HCT116 (cell line): ENCODE results near the gene PEAK1. TPM values are rescaled to one million over a fixed set of nuclear protein-coding genes. Genes with fewer than 3 reads are reported as not detected.

ENCODE experiments used
- ATAC-seq: fragments of 200-7000 bp; cut with Tn5 transposase; 2 replicates; pipeline ENCODE4 v1.9.1; 2020; ENCODE audit warnings: mild to moderate bottlenecking, moderate library complexity
- BruUV-seq: library from RNA; stranded (reverse); fragments of 400-500 nt; replicated peaks from 2 replicates; lab custom pipeline; 2021; lab: Mats Ljungman, UMichigan
- CTCF ChIA-PET: fragments of 300-600 bp; sonication (Branson Sonifier 250); formaldehyde crosslinking; loops from one replicate; lab custom pipeline; 2021; ENCODE audit warnings: antibody characterized with exemption; lab: Charles Lee
- POLR2A ChIA-PET: fragments of 300-600, 350-600 bp; sonication (Branson Sonifier 250); formaldehyde crosslinking; loops from one replicate; lab custom pipeline; 2021; ENCODE audit warnings: antibody characterized with exemption; lab: Charles Lee
- RAD21 ChIA-PET, 2 experiments: fragments of 300-600 bp; sonication (Branson Sonifier 250); formaldehyde crosslinking; loops; one replicate each; lab custom pipeline; 2023; ENCODE audit warnings: low total read pairs in 2 of 2; ENCODE audit not compliant: uncharacterized antibody in 2 of 2, unreplicated experiment in 2 of 2, low non-redundant PET in 1 of 2; lab: Charles Lee
- DNase-seq: peaks from one replicate; pipeline ENCODE4 v3.0.0-alpha.2; 2010; ENCODE audit warnings: low read depth, low spot score
- H2AFZ ChIP-seq: fragments of 200-600 bp; shearing (Covaris generic), sonication (generic); 2 replicates; pipeline ENCODE4 v1.6.1; 2017; ENCODE audit warnings: low read depth, mixed run types, mixed read lengths, antibody characterized with exemption, low read length; ENCODE audit not compliant: poor library complexity, severe bottlenecking
- H3K27ac ChIP-seq: 2 replicates; pipeline ENCODE4 v1.5.1; 2012; ENCODE audit warnings: low read depth, low read length
- H3K27me3 ChIP-seq: fragments of 200-600 bp; sonication (generic); 2 replicates; pipeline ENCODE4 v1.6.1; 2016; ENCODE audit warnings: mixed run types, low read length, mixed read lengths; ENCODE audit not compliant: insufficient read depth
- H3K36me3 ChIP-seq, 2 experiments: fragments of 200-500 bp in 1 of 2; fragments of 200-600 bp in 1 of 2; sonication (Bioruptor generic) in 1 of 2; sonication (generic) in 1 of 2; 2 replicates each; pipeline versions ENCODE4 v1.5.1 to v1.6.1; 2014 to 2016; ENCODE audit warnings: low read length in 2 of 2, inconsistent platforms in 1 of 2, mixed read lengths in 1 of 2, mixed run types in 1 of 2; ENCODE audit not compliant: insufficient read depth in 2 of 2, control insufficient read depth in 1 of 2
- H3K4me1 ChIP-seq, 2 experiments: fragments of 200-600 bp in 1 of 2; sonication (generic) in 1 of 2; 2 replicates each; pipeline versions ENCODE4 v1.5.1 to v1.6.1; 2012 to 2017; ENCODE audit warnings: low read length in 2 of 2, inconsistent platforms in 1 of 2, mild to moderate bottlenecking in 1 of 2, mixed read lengths in 1 of 2, mixed run types in 1 of 2, moderate library complexity in 1 of 2; ENCODE audit not compliant: insufficient read depth in 2 of 2, control insufficient read depth in 1 of 2
- H3K4me2 ChIP-seq: fragments of 200-600 bp; sonication (generic); 2 replicates; pipeline ENCODE4 v1.6.1; 2017; ENCODE audit warnings: mixed run types, low read length, mixed read lengths
- H3K4me3 ChIP-seq, 2 experiments: fragments of 200-600 bp in 1 of 2; sonication (generic) in 1 of 2; replicated peaks in 1 of 2; 2 replicates each; pipeline ENCODE4 v1.5.1; 2011 to 2016; ENCODE audit warnings: low read length in 2 of 2, control low read depth in 1 of 2, low read depth in 1 of 2, mild to moderate bottlenecking in 1 of 2, mixed read lengths in 1 of 2, mixed run types in 1 of 2
- H3K79me2 ChIP-seq: fragments of 200-600 bp; sonication (generic); 2 replicates; pipeline ENCODE4 v1.6.1; 2017; ENCODE audit warnings: mild to moderate bottlenecking, mixed run types, low read length, moderate library complexity, mixed read lengths; ENCODE audit not compliant: insufficient read depth
- H3K9ac ChIP-seq: fragments of 200-600 bp; sonication (generic); 2 replicates; pipeline ENCODE4 v1.6.1; 2016; ENCODE audit warnings: low read length, mixed read lengths
- H3K9me2 ChIP-seq: fragments of 200-600 bp; sonication (generic), shearing (Covaris generic); 2 replicates; pipeline ENCODE4 v1.6.1; 2017; ENCODE audit warnings: mixed run types, mild to moderate bottlenecking, moderate library complexity; ENCODE audit not compliant: insufficient read depth
- H3K9me3 ChIP-seq, 2 experiments: fragments of 200-500 bp in 1 of 2; fragments of 200-600 bp in 1 of 2; sonication (Bioruptor generic) in 1 of 2; sonication (generic) in 1 of 2; 2 replicates each; pipeline ENCODE4 v1.6.1; 2014 to 2017; ENCODE audit warnings: low read length in 2 of 2, mixed read lengths in 2 of 2, inconsistent platforms in 1 of 2, low read depth in 1 of 2, mild to moderate bottlenecking in 1 of 2, mixed run types in 1 of 2, moderate library complexity in 1 of 2; ENCODE audit not compliant: control insufficient read depth in 1 of 2, insufficient read depth in 1 of 2
- H4K20me1 ChIP-seq: fragments of 200-600 bp; sonication (generic), shearing (Covaris generic); 2 replicates; pipeline ENCODE4 v1.6.1; 2017; ENCODE audit warnings: mixed run types, mild to moderate bottlenecking, moderate library complexity; ENCODE audit not compliant: insufficient read depth
- CTCF ChIP-seq, 3 experiments: fragments of 200-600 bp in 1 of 3; sonication (generic) in 1 of 3; IDR thresholded peaks in 2 of 3; conservative IDR thresholded peaks in 1 of 3; 2 replicates each; pipeline ENCODE4 v1.5.1; 2012 to 2017; ENCODE audit warnings: low read depth in 2 of 3, low read length in 2 of 3, antibody characterized with exemption in 1 of 3, borderline replicate concordance in 1 of 3, control low read depth in 1 of 3, mild to moderate bottlenecking in 1 of 3, mixed read lengths in 1 of 3, mixed run types in 1 of 3, moderate library complexity in 1 of 3; ENCODE audit not compliant: insufficient read depth in 1 of 3
- ELF1 ChIP-seq: IDR thresholded peaks from 2 replicates; pipeline ENCODE4 v1.6.1; 2012; ENCODE audit warnings: low read depth, borderline replicate concordance
- EZH2phosphoT487 ChIP-seq: fragments of 200-600 bp; IDR thresholded peaks from 2 replicates; pipeline ENCODE4 v1.6.1; 2018; ENCODE audit warnings: antibody characterized with exemption, borderline replicate concordance
- FOSL1 ChIP-seq: IDR thresholded peaks from 2 replicates; pipeline ENCODE4 v1.6.1; 2012; ENCODE audit warnings: low read depth
- POLR2A ChIP-seq: IDR thresholded peaks from 2 replicates; pipeline ENCODE4 v1.7.0; 2011; ENCODE audit warnings: borderline replicate concordance; ENCODE audit not compliant: insufficient read depth, insufficient read length; ENCODE audit errors: extremely low read depth
- RAD21 ChIP-seq: IDR thresholded peaks from 2 replicates; pipeline ENCODE4 v1.6.1; 2012; ENCODE audit warnings: low read depth, mild to moderate bottlenecking
- REST ChIP-seq: IDR thresholded peaks from 2 replicates; pipeline ENCODE4 v1.6.1; 2012; ENCODE audit warnings: low read depth
- SRF ChIP-seq: IDR thresholded peaks from 2 replicates; pipeline ENCODE4 v1.6.1; 2012; ENCODE audit warnings: low read depth
- YY1 ChIP-seq: IDR thresholded peaks from 2 replicates; pipeline ENCODE4 v1.6.1; 2011; ENCODE audit warnings: low read length, low read depth, moderate library complexity, mild to moderate bottlenecking; ENCODE audit not compliant: insufficient replicate concordance; ENCODE audit errors: extremely low read depth
- ZFX ChIP-seq: fragments of 450-650 bp; IDR thresholded peaks from 2 replicates; pipeline ENCODE4 v1.6.1; 2017
- ZNF274 ChIP-seq: fragments of 200-500 bp; sonication (Bioruptor generic); IDR thresholded peaks from 2 replicates; pipeline ENCODE4 v1.6.1; 2014; ENCODE audit warnings: mild to moderate bottlenecking, low read depth, low read length, inconsistent platforms
- intact Hi-C: fragments of 100-400 bp; cut with micrococcal nuclease; formaldehyde crosslinking; loops from 2 replicates; pipeline ENCODE4 v1.10.0; 2022
- total RNA-seq: library from RNA; stranded (reverse); gene quantifications from one replicate; pipeline ENCODE4 v1.2.1, GENCODE V29; 2021; ENCODE audit not compliant: unreplicated experiment

The PEAK1 gene
- total RNA-seq, 1 experiment from 2014 or later: 23.4 TPM

DNA sequence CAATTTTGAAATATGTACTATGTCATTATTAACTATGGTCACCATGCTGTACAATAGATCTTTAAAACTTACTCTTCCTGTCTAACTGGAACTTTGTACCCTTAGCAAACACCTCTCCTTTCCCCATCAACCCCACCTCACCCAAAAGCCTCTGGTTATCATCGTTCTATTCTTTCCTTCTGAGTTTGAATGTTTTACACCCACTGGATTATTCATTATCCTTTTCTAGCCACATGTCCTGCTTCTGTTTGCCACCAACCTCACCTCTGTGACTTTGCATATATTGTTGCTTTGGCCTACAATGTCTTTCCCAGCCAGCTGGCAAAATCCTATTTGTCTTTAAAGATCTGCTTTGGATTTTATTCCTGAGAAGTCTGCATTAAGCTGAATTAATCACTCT lies 246.4 kb downstream of the PEAK1 start:
- H3K27ac ChIP-seq: no peak overlapping the region
- TF ChIP-seq ZNF274: no peak
- TF ChIP-seq CTCF (IDR thresholded peaks at IDR 0.05 in 2 of 3, conservative IDR thresholded peaks at IDR 0.05 in 1 of 3; ENCODE audit: borderline replicate concordance in 1 of 3, insufficient read depth in 1 of 3, low read depth in 2 of 3, low read length in 2 of 3): no peak
- TF ChIP-seq SRF: no peak
- TF ChIP-seq, all 23 proteins: peak for 0
- Histone ChIP-seq H3K27me3 (no peaks in the 10 kb centered on the region), H3K4me2 (no peak overlapping the region), H3K9ac (no peak overlapping the region), H3K4me3 (no peak overlapping the region), H4K20me1 (no peaks in the 10 kb centered on the region), H3K4me1 (no peaks in the 10 kb centered on the region), H3K9me2 (no peaks in the 10 kb centered on the region), H3K9me3 (no peaks in the 10 kb centered on the region), H2AFZ (no peak overlapping the region), H3K36me3 (no peaks in the 10 kb centered on the region), H3K79me2 (no peaks in the 10 kb centered on the region)
- ChIA-PET RAD21 (no interaction called here), CTCF (no interaction called here), POLR2A (no interaction called here)
- intact Hi-C loops: no loop called here
- BruUV-seq: no TSS peak
- ATAC-seq (no peak), DNase-seq (no peak)

DNA sequence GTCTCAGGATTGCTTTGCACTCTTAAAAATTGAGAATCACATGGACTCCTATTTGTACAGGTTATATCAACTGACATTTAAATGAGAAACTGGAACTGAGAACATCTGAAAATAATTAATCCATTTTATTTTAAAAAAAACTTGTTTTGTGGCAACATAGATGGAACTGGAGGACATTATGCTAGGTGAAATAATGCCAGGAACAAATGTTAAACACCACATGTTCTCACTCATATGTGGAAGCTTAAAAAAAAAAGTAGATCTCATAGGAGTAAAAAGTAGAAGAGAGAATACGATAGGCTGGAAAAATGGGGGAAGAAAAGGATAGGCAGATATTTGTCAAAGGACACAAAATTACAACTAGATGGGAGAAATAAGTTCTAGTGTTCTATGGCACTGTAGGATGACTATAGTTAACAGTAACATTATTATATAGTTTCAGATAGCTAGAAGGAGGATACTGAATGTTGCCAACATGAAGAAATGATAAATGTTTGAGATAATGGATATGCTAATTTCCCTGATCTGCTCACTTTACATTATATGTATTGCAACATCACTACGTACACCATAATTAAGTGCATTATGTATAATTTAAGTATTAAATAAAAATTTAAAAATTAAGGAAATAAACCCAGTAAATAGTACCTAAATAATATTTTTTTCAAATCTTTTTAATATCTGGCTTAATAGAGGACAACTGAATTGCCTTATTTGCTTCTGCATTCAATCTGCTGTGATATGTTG lies 248.5 kb downstream of the PEAK1 start:
- POLR2A ChIA-PET: no interaction called here
- RAD21 ChIA-PET: no interaction called here
- TF ChIP-seq SRF (no peak), ELF1 (no peak), FOSL1 (no peak), POLR2A (no peak), RAD21 (no peak), YY1 (no peak), REST (no peak), CTCF (IDR thresholded peaks at IDR 0.05 in 2 of 3, conservative IDR thresholded peaks at IDR 0.05 in 1 of 3; ENCODE audit: borderline replicate concordance in 1 of 3, insufficient read depth in 1 of 3, low read depth in 2 of 3, low read length in 2 of 3) (no peak), ZFX (no peak), EZH2phosphoT487 (no peak)

More for the DNA sequence above, 248.5 kb downstream of the PEAK1 start:
- Histone ChIP-seq H3K27me3 (no peaks in the 10 kb centered on the region), H3K79me2 (no peaks in the 10 kb centered on the region), H3K4me2 (no peak overlapping the region), H3K4me3 (no peak overlapping the region), H2AFZ (no peak overlapping the region), H3K27ac (no peak overlapping the region), H3K9me3 (no peaks in the 10 kb centered on the region), H3K9me2 (no peaks in the 10 kb centered on the region), H4K20me1 (no peaks in the 10 kb centered on the region), H3K9ac (no peak overlapping the region), H3K36me3 (no peaks in the 10 kb centered on the region), H3K4me1 (no peaks in the 10 kb centered on the region)
- no peak for DNase-seq
- intact Hi-C loops: no loop called here
- no peak for ATAC-seq
- CTCF ChIA-PET: no interaction called here
- no TSS peak for BruUV-seq
